Right atrium auricular region (tissue), 2 donors: ENCODE measurements around the gene ATXN10. TPM values are rescaled to one million over a fixed set of nuclear protein-coding genes. Genes with fewer than 3 reads are reported as not detected.

Experiments
- DNase-seq: peaks from one replicate; pipeline ENCODE4 v3.0.0-alpha.2; 2019; ENCODE audit warnings: low spot score
- H3K27ac ChIP-seq, 2 donors: fragments of 200-600 bp; sonication (generic); 1 replicate in 1 of 2; 2 replicates in 1 of 2; pipeline ENCODE4 v1.5.1; 2016 to 2019
- H3K27me3 ChIP-seq, 2 donors: fragments of 200-600 bp; sonication (generic); one replicate each; pipeline versions ENCODE4 v1.5.1 to v1.6.0; 2017 to 2019
- H3K36me3 ChIP-seq: fragments of 200-600 bp; sonication (generic); one replicate; pipeline ENCODE4 v1.5.1; 2016
- H3K4me1 ChIP-seq, 2 donors: fragments of 200-600 bp; sonication (generic); one replicate each; pipeline versions ENCODE4 v1.5.1 to v1.6.0; 2017 to 2019
- H3K4me3 ChIP-seq, 2 donors: fragments of 200-600 bp; sonication (generic); 1 replicate in 1 of 2; 2 replicates in 1 of 2; pipeline ENCODE4 v1.5.1; 2017 to 2019; ENCODE audit warnings: mild to moderate bottlenecking in 1 of 2, moderate library complexity in 1 of 2
- H3K9me3 ChIP-seq, 2 donors: fragments of 200-600 bp; sonication (generic); one replicate each; pipeline ENCODE4 v1.5.1; 2019
- total RNA-seq, 2 donors: library from RNA; depleted of rRNA; stranded (reverse); fragments of >200 nt; gene quantifications; one replicate each; pipeline ENCODE4 v1.1.0, GENCODE V29; 2016
- TF ChIP-seq, protein P1 (sequence below), 2 donors: fragments of 200-600 bp; sonication (generic); IDR thresholded peaks; one replicate each; pipeline ENCODE4 v1.5.1; 2019; ENCODE audit warnings: antibody characterized with exemption in 2 of 2

ATXN10 gene
- total RNA-seq, 2 donors from 2014 or later, result 85.3 to 88.5 TPM

DNA sequence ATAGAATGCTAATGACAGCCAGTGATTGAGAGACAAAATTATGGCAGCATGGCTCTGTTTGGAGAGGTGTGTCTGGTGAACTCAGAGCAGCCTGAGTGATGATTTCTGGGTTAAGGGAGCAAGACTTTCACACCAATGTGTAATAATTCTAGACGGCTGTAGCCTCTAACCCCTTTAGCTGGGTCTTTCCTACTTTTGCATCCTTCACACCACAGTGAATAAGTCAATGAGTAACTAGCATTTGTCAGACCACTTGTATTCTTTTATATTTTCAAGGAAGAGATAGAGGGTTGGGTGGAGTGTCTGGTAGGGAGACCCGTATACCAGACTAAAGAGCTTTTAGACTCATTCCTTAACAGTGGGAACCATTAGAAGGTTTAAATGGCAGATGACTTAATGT, 50.4 kb downstream of the ATXN10 start:
- Histone ChIP-seq H3K36me3 (peaks cover 6% of the 10 kb centered on the region), H3K4me3 (no peak overlapping the region), H3K27ac (no peak overlapping the region), H3K9me3 (no peaks in the 10 kb centered on the region), H3K27me3 (no peaks in the 10 kb centered on the region), H3K4me1 (peaks cover 0 to 6% of the 10 kb centered on the region in 2 donors)
- no peak for DNase-seq
- TF ChIP-seq, protein P1, sequence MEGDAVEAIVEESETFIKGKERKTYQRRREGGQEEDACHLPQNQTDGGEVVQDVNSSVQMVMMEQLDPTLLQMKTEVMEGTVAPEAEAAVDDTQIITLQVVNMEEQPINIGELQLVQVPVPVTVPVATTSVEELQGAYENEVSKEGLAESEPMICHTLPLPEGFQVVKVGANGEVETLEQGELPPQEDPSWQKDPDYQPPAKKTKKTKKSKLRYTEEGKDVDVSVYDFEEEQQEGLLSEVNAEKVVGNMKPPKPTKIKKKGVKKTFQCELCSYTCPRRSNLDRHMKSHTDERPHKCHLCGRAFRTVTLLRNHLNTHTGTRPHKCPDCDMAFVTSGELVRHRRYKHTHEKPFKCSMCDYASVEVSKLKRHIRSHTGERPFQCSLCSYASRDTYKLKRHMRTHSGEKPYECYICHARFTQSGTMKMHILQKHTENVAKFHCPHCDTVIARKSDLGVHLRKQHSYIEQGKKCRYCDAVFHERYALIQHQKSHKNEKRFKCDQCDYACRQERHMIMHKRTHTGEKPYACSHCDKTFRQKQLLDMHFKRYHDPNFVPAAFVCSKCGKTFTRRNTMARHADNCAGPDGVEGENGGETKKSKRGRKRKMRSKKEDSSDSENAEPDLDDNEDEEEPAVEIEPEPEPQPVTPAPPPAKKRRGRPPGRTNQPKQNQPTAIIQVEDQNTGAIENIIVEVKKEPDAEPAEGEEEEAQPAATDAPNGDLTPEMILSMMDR (IDR thresholded peaks at IDR 0.05), result no peak

DNA sequence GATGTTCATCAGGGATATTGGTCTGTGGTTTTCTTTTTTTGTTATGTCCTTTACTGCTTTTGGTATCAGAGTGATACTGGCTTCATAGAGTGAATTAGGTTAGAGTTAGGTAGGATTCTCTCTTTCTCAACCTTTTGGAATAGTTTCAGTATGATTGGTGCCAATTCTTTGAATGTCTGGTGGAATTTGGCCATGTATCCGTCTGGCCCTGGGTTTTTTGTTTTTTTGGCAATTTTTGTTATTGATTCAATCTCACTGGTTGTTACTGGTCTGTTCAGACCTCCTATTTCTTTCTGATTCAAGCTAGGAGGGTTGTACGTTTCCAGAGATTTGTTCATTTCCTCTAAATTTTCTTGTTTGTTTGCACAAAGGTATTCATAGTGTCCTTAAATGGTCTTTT, 54.4 kb downstream of the ATXN10 start:
- no peaks in the 10 kb centered on the region for H3K9me3 ChIP-seq
- no peaks in the 10 kb centered on the region for H3K27me3 ChIP-seq
- H3K4me1 ChIP-seq, result peaks cover 0 to 6% of the 10 kb centered on the region in 2 donors
- TF ChIP-seq, protein P1 (IDR thresholded peaks at IDR 0.05), result no peak
- H3K36me3 ChIP-seq, result peaks cover 11% of the 10 kb centered on the region
- no peak for DNase-seq
- no peak overlapping the region for H3K4me3 ChIP-seq
- no peak overlapping the region for H3K27ac ChIP-seq

DNA sequence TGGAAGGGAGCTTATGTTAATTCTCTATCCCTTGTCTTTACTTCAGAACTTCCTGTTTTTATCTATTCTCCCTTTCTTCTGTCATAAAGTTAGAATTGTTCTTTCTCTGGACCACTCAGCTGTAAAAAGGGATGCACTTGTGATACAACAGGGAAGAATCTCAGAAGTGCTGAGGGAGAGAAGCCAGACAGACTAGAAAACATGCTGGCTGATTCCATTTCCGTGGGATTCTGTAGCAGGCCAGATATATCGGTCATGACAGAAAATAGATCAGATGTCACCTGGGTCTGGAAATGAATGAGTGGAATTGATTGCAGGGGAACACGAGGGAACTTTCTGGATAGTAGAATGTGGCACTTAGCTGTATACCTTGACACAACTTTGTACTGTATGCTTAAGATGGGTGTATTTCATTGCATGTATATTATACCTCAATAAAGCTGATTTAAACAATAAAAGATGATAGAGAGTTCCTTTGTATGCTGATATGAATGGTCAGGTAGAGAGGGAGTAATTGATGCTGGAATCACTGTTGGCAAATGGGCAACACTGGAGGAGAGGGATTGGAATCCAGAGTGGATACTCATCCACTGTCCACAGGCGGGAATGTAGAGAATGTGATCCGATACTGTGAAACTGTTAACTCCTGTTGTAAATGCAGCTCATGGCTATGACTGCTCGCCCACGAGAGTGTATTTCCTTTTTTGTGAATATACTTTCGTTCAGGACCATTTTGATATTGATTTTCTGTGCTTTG, 59.6 kb downstream of the ATXN10 start:
- Histone ChIP-seq H3K9me3 (no peaks in the 10 kb centered on the region), H3K27me3 (no peaks in the 10 kb centered on the region), H3K27ac (no peak overlapping the region), H3K4me3 (no peak overlapping the region), H3K4me1 (peaks cover 0 to 2% of the 10 kb centered on the region in 2 donors), H3K36me3 (peaks cover 11% of the 10 kb centered on the region)
- TF ChIP-seq, protein P1 (IDR thresholded peaks at IDR 0.05), result no peak
- no peak for DNase-seq

DNA sequence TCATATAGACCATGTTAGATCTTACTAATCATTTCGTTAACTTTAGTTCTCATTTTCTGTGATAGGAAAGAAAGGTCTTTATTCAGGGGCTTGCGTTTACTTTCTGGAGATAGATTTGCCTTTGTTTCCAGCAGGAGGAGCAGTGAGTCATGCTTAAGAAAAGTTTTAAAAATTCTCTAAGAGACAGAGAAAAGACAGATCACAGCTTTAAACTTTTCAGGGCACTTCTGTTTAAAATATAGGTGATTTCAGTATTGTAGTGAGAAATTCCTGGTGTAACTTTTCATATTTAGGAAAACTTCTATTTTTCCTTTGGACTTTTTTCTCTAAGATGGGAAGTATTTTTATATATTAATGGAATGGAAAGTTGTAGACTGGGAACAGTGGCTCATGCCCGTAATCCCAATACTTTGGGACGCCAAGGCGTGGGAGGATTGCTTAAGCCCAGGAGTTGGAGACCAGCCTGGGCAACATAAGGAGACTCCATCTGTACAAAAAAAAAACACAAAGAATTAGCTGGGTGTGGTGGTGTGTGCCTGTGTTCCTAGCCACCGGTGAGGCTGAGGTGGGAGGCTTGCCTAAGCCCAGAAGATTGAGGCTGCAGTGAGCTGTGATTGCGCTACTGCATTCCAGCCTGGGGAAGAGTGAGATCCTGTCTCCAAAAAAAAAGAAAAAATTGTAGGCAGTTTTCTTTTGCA, 60.3 kb downstream of the ATXN10 start:
- Histone ChIP-seq H3K4me3 (no peak overlapping the region), H3K27me3 (no peaks in the 10 kb centered on the region), H3K36me3 (peaks cover 11% of the 10 kb centered on the region), H3K4me1 (no peaks in the 10 kb centered on the region), H3K27ac (no peak overlapping the region), H3K9me3 (no peaks in the 10 kb centered on the region)
- TF ChIP-seq, protein P1 (IDR thresholded peaks at IDR 0.05), result peak in 1 of 2 donors; percentile 51
- DNase-seq, result no peak

DNA sequence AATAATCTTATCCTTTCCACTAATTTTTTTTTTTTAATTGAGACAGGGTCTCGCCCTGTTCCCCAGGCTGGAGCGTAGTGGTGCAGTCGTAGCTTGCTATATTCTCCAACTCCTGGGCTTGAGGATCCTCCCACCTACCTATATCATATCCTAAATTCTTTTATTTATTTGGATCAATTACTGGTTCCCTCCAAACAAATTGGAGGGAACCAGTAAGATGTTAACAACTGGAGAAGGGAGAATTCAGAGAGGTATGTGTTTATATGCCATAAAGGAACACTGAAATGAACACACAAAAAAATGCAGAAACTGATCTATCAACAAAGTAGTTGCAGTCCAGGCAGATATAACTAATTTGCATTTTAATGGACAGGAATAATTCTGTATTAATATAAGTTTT, 63.6 kb downstream of the ATXN10 start:
- Histone ChIP-seq H3K4me1 (no peaks in the 10 kb centered on the region), H3K36me3 (peaks cover 14% of the 10 kb centered on the region), H3K9me3 (no peaks in the 10 kb centered on the region), H3K4me3 (no peak overlapping the region), H3K27me3 (no peaks in the 10 kb centered on the region), H3K27ac (no peak overlapping the region)
- TF ChIP-seq, protein P1 (IDR thresholded peaks at IDR 0.05), result no peak
- no peak for DNase-seq
